ENCODE results near the gene CCNB1. TPM values are rescaled to one million over a fixed set of nuclear protein-coding genes. Genes with fewer than 3 reads are reported as not detected.
A peak's percentile ranks its signal among the peaks of the same experiment; 100 is the strongest.
"Not testable (repeated sequence)": the region's sequence is repeated elsewhere in the genome, so short reads cannot be mapped to it uniquely, and the experiment has no call there.

CCNB1 gene
- total RNA-seq, 1 donor from 2014 or later, result 38.9 TPM

- DNase-seq, result no peak
Measured at GRCh38 chr5:69184621-69185020, 17.7 kb downstream of the CCNB1 start.

- no peak for DNase-seq
Measured at GRCh38 chr5:69187342-69187741, 20.4 kb downstream of the CCNB1 start.

GRCh38 chr5:69188811-69189161, 21.8 kb downstream of the CCNB1 start:
- no peak for DNase-seq

- peak; percentile 97 for DNase-seq
Measured at GRCh38 chr5:69189162-69190086, 22.5 kb downstream of the CCNB1 start, which contains the start of gene CENPH. Gene CENPH (plus strand): TSS chr5:69189583. CDS start chr5:69189635, 52 bp downstream.

- no peak for DNase-seq
Measured at GRCh38 chr5:69202497-69202896, 35.5 kb downstream of the CCNB1 start.

- DNase-seq, result no peak
Measured at GRCh38 chr5:69206528-69207190, 39.7 kb downstream of the CCNB1 start.

GRCh38 chr5:69209602-69210001, 42.7 kb downstream of the CCNB1 start:
- no peak for DNase-seq

GRCh38 chr5:69211200-69211599, 44.2 kb downstream of the CCNB1 start:
- no peak for DNase-seq

GRCh38 chr5:69212022-69212421, 45.1 kb downstream of the CCNB1 start:
- DNase-seq, result no peak

- no peak for DNase-seq
Measured at GRCh38 chr5:69213513-69214215, 46.7 kb downstream of the CCNB1 start.

GRCh38 chr5:69217151-69217511, 50.2 kb downstream of the CCNB1 start:
- no peak for DNase-seq

GRCh38 chr5:69217548-69218526, 50.9 kb downstream of the CCNB1 start:
- DNase-seq, result peak; percentile 98

- DNase-seq, result no peak
Measured at GRCh38 chr5:69219939-69220338, 53.0 kb downstream of the CCNB1 start.

- DNase-seq, result not testable (repeated sequence)
Measured at GRCh38 chr5:69220371-69220770, 53.4 kb downstream of the CCNB1 start.

- not testable (repeated sequence) for DNase-seq
Measured at GRCh38 chr5:69220833-69221232, 53.9 kb downstream of the CCNB1 start.

- no peak for DNase-seq
Measured at GRCh38 chr5:69224520-69224919, 57.6 kb downstream of the CCNB1 start.

- DNase-seq, result no peak
Measured at GRCh38 chr5:69225860-69226259, 58.9 kb downstream of the CCNB1 start.

Data from tongue (tissue), 2 donors.